IPS DF 19.7 (cell line): ENCODE results near the gene CADM1.

Source experiments
- DNase-seq: peaks from one replicate; pipeline ENCODE4 v3.0.0-alpha.2; 2013; ENCODE audit warnings: low read depth, low spot score

Gene CADM1

DNA sequence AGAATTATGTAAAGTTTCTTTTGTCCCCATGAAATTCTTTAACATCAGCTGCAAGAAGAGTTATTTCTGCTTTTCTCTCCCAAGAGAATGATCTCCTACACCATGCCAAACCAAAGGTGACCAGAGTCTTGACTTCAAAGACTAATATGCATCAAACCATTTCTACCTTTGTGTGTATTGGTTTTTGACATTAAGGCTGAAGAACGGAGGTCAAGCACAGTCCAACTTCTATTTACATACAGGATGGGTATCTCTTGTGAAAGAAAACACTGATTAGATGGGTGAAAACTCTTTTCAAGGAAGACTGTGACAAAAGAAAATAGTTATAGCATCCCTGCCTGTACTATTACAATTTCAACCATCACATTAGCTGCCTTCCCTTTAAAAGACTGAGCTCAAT is 256.3 kb downstream of the CADM1 start:
- DNase-seq, result no peak

DNA sequence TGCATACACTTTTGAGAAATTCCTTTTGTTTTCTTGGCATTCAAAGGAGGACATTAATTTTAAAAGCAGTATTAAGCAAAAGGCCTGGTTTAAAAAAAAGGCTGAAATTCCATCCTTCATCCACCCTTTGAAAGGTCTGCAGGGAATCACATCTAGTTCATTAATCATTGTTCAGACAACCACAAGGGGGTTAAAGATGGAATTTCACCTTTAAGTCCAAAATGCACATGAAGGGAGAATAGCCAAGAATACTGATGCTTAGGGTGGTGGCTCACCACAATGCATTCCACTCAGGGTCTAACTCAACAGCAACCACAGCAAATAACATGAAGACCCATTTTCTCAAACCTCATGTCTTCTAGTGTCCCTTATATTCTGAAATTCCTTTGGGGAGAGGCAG is 256.9 kb downstream of the CADM1 start:
- no peak for DNase-seq

DNA sequence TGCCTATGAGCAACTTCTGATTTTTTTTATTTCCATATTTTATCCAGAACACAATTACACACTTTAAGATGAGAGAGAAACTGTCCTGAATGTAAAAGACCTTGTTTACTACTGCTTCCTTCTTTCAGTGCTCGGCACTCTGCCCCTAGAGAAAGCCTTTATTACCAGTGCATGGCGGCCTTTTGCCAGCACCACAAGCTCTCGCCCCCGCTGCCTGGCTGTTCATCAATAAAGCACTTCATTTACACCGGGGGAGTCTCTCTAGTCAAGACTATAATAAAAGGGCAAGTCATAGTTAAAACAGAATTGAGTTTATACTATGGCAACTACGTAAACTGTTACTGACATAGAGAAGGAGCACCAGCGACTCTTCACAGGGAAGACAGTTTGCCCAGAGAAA is 259.5 kb downstream of the CADM1 start:
- no peak for DNase-seq

DNA sequence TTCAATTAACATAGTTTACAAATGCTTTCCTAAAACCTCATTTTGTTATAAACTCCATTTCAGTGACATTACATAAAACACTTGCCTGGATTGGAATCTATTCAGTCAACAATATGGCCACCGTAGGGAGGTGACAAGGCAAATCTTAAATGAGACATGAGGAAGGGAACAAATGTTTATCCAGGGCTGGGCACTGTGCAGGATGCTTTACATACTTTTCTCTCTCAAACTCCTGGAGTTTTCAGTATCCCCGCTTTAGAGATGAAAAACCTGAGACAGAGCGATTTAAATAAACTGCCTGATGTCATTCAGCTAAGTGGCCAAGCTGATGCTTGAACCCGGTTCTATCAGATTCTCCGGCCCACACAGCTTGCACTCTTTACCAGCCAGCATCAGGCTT is 259.9 kb downstream of the CADM1 start:
- DNase-seq, result no peak

DNA sequence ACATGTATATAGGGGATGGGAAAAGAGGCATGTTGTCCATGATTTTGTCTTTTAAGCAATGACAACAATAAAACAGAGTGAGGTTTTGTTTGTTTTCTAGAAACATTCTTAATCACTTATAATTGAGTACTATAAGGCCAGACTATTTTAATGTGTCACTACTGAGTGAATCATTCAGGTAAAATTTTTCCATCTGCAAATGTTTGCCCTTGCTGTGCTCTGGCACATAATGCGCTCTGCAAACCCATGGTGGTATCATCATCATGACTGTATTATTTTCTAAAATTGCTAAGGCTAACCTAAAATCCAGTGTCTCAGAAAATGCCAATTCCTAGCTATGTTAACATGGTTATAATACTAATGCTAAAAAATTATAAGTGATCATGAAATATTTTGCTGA is 261.2 kb downstream of the CADM1 start:
- no peak for DNase-seq

DNA sequence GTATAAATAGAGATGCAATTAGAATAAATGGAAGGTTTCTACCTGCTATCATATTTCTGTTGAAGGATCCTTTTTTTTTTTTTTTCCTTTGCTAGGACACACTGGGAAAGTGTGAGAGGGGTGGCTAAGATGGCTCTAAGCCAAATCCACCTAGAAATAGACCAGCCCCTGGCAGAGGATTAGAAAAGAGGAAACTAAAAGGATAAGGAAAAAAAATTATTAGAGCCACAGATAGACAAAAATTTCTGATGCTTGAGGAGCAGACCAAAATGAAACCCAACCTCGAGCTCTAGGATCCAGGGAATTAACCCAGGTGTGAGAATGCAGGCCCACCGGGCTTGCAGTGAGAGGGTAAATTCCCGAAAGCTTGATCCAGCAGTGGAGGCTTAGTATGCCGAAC is 262.3 kb downstream of the CADM1 start:
- no peak for DNase-seq

DNA sequence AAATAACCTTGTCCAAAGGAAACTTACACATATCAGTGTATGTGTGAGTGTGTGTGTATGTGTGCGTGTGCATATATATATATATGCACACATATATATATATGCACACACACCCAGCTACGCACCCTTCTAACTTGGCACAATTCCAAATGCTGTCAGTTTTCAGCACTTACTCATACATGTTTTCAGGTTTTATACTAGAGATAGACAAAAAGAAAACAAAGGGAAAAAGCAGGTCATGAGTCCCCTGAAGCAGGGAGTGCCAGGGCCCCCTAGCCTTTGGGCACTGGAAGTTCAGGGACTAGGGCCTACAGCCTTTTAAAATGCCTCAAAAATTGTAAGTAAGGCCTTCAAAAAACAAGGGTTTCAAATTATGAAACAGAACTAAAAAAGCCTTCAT is 265.4 kb downstream of the CADM1 start:
- no peak for DNase-seq

DNA sequence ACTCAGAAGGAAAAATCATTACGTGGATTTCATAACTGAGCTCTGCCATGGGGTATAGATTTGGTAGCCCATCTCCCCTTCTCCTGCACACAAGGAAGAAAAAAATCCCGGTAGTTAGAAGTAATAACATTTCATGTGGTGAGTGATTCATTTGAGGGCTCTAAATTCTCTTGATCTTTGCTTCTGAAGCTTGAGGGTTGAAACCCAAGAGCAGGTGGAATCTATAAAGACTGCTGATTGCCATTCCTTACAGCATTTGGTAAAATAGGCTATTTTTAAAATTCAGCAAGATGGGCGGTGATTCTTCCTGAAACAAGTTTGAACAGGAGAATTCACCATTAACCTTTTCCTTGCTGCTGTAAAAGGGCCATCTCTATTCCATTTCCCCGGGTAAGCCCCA is 266.1 kb downstream of the CADM1 start:
- no peak for DNase-seq

DNA sequence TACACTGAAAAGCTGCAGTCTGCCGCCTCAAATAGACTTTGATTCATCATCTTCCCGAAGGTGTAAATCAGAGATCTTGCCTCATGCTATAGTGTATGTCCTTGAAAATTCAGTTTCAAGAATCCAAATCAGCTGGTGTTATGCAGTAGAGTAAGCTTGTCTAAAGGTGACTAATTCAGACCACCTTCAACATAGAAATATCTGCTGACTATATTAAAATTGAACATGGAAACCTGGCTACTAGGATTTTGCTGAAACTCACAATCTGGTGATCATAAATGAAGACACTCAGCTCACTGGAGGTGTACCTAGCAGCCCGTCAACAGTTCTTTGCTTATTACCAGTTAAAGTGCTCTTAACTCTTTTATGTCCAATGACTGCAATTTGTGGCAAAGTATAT is 266.6 kb downstream of the CADM1 start:
- no peak for DNase-seq

DNA sequence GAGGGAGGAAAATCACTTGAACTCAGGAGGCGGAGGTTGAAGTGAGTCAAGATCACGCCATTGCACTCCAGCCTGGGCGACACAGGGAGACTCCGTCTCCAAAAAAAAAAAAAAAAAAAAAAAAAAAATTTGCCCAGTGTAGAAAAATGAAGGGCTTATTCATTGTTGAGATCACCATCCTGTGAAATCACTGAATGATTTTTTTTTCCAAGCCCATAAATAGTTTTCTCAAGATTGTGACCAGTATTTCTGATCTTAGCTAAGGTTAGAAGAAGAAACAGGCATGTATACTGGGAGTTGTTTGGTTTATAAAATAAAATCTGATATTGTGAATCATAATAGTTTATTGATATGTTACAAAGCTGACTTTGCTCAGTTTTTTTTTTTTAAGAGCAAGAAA is 269.4 kb downstream of the CADM1 start:
- no peak for DNase-seq

DNA sequence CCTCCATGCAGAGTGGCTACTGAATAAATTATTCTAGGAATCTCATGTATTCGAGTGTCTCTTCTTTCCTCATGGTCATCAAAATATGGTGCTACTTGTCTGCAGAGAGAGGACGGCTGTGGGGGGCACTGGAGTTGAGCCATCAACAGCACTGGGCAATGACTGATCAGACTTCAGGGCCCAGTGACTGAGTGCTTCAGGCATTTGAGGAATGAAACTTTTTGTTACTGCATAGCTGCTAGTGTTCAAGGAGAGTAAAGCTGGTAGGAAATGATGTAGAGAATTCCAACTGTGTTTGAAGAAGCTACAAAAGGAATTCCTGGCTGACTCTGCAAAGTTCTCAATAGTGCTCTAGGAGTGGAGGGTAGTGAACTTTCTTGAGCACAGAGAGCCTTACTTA is 277.7 kb downstream of the CADM1 start:
- DNase-seq, result peak; percentile 94

DNA sequence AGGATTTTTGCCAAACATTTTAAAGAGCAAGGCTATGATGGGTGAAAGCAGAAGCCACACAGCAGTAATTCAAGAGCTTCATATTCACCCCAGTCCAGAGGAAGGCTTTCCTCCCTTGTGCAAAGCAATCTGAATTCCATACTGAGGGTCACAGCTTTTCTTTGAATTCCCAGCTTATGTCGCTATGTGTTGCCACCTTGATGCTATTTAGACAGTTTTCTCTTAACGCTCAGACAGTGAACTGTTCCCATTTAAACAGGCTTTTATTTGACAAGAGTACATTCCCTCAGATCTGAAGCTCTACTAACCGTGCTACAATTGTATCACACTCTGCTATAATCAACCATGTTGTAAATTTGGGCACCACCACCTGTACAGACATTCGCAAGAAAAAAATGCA is 279.7 kb downstream of the CADM1 start:
- no peak for DNase-seq

DNA sequence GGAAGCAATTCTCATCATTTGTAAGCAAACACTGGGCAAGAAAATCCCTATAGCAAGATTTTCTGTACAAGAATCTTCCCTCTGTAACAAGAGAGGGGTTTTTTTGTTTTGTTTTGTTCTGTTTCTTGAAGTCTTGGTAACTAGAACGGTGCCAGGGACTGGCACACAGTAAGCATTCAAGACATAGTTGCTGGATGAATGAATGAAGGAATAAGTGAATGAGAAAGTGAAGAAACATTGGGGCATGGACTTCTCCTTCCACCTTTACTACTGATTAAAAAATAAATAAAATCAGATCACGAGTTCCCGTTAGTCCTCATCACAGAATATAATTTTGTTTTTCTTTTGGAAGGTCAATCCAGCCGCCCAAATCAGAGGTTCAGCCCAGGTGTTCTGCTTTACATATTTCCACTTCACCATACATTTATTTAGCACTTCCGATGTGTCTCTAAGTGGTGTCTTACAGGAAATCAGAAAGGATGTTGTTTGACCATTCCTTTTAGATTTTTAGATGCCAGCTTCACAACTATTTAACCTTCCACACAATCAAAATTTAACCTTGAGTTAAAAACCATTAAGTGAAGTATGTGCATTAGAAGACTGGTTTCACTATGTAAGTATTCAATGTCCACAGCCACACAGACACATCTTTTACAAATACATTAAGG is 281.2 kb downstream of the CADM1 start:
- DNase-seq, result no peak

DNA sequence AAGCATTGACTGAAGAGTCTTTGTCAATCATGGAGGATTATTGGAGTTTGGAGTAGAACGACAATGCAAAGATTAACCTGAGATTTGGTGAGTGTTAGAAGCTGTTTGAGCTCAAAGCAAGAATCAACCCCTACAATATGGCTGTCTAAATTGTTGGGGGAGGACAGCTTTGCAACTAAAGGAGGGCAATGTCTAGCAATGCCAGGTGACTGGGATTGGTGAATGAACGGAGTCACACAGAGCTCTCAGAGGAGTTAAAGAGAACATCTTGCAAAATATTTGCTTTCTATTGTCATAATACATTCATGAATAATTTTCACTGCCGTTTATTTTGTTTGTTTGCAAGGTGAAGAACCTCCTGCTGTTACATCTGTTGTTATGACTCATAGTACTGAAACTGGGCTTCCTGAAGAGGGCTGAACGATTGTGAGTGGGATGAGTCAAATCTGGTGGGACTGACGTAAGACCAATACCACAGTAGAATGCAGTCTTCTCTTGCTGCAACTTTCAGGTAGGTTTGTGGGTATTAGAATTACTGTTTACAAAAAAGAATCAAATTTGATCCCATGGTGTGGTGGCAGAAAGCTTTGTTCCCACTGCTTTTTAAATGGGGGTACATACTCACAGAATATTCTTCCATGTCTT is 281.9 kb downstream of the CADM1 start:
- no peak for DNase-seq

DNA sequence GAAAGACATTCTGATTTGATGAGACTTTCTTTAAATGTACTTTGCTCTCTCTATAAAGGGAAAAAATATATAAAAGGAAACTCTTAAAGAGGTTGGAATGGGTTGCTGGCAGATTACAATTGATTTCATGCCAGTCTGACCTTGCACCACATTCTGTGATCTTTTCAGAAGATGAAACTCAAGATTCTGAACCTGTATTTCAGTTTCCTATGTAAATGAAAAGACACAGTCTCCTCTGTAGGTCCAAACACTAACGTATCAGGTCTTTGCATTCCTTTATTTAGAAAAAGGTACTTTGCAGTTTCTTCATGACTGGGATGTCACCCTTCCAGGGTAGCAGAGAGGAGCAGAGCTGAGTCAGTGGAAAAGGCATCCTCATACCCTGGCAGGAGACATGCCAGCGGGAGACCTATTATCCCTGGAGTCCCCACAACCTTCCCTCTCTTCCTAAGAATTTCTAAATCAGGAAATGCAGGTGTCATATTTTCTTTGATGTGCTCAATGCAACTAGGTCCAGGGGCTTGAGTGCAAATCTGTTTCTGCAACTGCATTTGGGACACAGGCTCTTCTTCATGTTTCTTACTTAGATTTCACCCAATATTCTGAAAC is 282.6 kb downstream of the CADM1 start:
- DNase-seq, result no peak

DNA sequence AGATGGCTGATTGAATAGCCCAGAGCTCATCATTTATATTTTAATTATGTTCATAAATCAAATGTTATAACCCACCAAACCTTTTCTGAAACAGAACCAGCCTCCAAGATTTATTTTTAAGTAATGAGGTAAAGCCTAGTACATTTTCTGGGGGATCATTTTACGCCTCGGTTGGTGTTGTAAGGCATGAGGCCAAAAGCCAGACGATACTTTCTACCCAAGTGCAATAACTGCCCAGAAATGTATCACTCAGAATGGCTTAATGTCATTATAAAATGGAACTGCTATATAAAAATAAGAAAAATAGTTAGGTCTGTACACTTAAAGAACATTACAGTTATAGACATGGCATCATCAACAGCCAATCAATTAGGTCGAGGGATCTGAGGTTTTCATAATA is 283.3 kb downstream of the CADM1 start:
- DNase-seq, result no peak

DNA sequence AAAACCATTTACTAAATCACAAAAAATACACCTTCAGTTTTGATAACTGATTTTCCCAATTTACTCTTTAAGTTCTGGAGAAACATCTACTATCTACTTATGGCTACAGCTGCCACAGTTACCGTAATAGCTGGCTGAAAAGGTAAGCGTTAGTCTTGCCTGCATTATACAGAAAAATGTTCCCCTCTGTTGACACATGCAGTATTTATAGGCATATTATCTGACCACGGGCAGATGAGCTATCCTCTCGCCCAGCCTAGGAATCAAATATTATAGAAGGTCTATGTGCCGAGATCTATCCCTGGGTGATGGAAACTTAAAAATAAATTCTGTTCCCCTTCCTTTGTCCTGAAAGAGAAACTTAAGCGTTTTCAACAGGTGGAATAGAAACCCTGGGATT is 283.8 kb downstream of the CADM1 start:
- DNase-seq, result no peak

DNA sequence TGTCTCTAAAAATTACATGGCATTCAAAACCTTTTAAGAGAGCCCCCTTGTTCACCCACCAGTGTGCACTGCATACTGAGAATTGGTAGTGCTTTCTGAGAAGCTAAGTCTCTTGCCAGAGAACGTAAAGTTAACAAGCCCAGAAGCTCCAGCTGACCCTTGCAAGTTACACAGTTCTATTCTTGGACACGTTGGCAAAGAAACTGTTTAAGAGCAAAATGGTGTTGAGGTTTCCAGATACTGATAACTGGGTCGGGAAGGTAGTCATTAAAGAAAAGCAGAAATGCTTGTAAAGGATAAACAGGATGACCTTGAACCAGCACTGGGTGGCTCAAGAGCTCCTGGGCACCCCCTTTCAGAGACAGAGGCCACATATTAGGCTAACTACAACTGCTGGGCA is 284.8 kb downstream of the CADM1 start:
- DNase-seq, result no peak

DNA sequence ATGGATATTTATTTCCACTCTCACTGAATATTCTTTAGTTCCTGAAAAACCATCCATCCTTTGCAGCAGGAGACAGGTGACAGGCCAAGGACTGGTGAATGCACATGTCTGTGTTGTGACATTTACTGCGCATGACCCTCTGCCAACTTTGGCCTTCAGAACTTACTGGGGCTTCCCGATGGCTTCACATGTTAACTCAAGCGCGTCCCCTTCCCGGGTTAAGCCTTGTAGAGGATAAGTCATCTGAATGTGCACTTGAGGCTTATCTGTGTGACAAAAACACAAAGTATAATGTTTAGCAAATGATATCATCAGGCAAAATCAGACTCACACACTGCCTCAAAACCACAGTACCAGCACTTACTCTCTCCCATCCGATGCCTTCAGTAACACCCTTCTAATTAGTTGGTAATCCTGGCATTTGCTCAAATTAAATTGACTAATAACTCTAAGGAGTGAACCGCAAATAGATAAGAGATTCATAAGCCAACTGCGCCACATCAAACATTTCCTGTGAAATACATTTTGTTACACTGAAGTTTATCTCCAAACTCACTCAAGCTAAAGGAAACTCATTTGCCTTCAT is 286.4 kb downstream of the CADM1 start:
- DNase-seq, result no peak

DNA sequence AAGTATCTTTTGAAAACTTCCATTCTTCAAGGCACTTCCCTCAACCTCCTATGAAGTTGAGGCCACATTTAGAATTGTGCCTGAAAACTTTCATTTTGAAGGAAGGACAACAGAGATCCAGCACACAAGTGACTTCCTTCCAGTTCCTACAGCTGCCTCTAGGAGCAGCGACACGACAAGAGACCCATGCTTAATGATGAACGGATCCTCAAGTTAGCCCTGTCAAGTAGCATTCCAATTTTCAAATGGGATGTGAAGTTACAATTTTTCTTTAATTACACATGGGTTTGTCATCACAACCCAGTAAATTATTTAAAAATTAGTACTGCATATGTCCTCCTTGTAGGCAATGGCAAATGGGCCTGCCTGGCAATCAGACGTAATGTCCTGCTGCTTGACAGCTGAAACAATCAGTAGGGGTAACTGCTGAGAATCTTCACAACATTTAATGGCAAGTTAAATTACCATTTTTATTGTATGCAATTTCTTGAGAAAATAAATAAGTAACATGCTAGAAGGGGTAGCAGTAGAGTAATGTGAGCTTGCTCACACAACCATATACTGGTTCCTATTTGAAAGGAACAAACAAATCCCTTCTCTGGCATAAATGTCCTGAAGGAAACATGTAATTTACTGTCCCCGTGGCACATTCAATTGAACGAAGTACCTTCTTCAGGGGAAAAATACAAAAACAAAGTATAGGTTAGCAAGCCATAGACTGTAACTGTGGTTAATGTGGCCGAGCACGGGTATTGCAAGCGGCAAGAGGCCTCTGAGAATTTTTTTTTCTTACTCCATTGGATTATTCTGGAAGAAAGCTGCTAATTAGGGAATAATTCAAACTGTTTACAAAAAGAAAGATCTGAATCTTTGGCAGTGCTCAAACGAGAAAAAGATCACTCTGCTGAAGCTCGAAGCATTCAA is 288.3 kb downstream of the CADM1 start:
- DNase-seq, result no peak

DNA sequence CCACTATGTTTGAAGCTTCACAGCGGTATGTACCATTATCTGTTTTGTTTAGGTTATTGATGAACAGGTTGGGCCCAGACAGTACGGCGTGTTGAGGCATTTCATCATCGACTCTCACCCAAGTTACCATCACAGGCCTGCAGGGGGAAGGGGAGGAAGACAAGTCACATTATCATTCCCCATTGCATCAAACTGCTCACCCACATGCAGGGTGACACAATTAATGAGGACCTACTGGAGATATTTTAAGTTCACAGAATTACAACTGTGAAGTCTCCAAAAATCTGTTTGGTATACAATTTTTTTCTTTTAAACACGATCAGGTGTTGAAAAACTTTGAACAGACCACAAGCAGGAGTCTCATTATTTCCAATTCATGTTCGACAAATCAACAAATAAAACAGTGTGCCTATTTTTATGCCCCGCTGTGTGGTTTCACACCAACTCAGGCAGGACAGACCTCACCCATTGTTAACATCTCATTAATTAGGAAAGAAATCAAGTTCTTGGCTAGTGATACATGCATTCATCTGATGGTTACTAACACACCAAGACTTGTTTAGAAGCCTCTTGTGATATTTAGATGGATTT is 289.5 kb downstream of the CADM1 start:
- no peak for DNase-seq

DNA sequence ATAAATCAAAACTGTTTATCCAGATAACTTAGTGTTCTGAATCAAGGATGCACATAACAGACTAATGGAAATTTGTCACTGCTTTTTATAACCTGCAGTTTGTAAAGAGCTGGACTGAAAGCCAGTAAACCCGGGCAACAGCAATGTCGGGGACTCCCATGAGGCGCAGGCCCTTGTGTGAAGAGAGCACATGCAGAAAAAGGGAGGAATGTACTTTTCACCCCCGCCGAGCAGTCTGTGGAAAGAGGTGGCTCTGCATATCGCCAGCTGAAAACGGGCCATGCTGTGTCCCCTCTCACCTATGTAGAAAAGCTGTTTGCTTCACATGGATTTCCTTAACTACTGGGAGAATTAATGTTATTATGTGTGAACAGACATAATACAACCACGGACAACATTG is 291.2 kb downstream of the CADM1 start:
- no peak for DNase-seq
